NCI-H748 (cell line): ENCODE measurements around the gene TNS3.
"Not testable (repeated sequence)": the region's sequence is repeated elsewhere in the genome, so short reads cannot be mapped to it uniquely, and the experiment has no call there.

Experiments
- DNase-seq: peaks from one replicate; lab custom pipeline; 2025; ENCODE audit not compliant: unreplicated experiment; lab: John Stamatoyannopoulos, UW

TNS3 gene

GRCh38 chr7:47603514-47604255 is 21.8 kb upstream of the TNS3 start:
- not testable (repeated sequence) for DNase-seq

- DNase-seq: no peak
Observed at GRCh38 chr7:47602272-47603004, 20.5 kb upstream of the TNS3 start.

- DNase-seq: no peak
Observed at GRCh38 chr7:47601881-47602249, 20.0 kb upstream of the TNS3 start.

DNA sequence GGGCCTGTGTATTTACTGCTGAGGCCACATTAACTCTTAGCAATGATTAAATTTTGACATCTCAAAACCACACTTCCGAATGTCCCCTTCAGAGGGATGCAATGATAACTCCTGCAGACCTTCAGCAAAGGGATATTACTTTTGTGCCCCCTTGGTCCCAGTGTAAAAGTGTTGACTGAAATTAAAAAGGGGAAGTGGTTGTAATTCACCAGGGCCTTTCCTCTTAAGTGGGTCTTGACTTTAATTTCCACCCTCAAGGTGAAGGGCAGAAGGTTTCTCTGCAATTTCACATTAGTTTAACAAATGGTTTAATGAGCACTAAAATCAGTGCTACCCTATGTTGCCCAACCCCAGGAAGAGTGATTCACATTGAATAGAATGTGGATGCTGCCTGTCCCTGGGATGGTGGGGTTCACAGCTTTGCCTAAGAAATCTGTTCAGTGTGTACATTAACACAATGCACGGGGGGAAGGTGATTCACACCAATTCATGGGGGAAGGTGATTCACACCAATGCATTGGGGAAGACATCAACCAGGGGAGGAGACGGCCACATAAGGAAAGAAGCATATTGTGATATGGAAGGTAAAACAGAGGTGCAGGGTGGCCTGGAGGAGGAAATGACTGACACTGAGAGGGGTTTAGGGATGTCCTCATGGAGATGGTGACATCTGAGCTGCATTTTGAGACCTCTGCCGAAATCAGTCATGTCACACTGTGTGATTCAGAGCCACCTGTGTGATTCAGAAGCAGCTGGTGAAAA is 19.4 kb upstream of the TNS3 start:
- DNase-seq: no peak

GRCh38 chr7:47600199-47601118 is 18.5 kb upstream of the TNS3 start:
- no peak for DNase-seq

DNA sequence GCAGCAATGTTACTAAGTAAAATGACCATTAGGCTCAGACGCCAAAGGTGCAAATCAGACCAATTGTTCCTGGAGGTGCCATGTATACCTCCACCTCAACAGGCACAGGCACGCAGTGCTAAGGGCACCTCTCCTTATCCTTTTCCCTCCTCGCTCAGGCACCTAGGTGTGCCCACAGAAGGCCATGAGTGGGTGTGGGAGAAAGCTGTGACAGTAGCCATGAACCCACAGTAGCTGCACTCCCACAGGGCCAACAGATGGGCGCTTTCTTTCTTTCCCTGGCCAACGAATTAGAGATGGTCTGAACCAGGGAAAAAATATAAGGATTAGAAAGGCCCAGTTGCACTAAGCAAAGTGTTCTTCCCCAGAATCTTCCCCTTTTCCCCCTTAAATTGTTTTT is 15.5 kb upstream of the TNS3 start:
- no peak for DNase-seq

DNA sequence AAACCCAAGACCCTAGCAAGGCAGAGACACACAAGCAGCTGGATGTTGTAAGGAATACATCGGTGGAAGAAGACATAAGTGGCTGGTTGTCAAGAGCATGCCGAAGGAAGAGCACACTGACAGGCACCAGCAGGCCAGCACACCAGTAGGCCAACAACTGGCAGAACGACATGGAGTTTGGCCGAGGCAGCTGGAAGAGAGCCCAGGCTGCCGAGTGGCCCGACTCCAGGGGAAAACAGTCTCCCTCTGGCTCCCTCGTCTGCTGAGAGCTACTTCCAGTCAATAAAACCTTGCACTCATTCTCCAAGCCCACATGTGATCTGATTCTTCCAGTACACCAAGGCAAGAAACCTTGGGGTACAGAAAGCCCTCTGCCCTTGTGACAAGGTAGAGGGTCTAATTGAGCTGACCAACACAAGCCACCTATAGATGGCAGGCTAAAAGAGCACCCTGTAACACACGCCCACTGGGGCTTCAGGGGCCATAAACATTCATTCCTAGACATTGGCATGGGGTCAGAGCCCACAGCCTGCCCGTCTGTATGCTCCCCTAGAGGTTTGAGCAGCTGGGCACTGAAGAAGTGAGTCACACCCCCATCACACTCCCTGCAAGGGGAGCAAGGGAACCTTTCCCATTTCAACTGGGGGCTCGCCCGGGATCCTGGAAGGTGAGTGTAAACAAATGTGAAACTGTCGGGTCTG is 14.7 kb upstream of the TNS3 start:
- DNase-seq: peak; percentile 13

- DNase-seq: no peak
Observed at GRCh38 chr7:47594406-47594805, 12.5 kb upstream of the TNS3 start.

DNA sequence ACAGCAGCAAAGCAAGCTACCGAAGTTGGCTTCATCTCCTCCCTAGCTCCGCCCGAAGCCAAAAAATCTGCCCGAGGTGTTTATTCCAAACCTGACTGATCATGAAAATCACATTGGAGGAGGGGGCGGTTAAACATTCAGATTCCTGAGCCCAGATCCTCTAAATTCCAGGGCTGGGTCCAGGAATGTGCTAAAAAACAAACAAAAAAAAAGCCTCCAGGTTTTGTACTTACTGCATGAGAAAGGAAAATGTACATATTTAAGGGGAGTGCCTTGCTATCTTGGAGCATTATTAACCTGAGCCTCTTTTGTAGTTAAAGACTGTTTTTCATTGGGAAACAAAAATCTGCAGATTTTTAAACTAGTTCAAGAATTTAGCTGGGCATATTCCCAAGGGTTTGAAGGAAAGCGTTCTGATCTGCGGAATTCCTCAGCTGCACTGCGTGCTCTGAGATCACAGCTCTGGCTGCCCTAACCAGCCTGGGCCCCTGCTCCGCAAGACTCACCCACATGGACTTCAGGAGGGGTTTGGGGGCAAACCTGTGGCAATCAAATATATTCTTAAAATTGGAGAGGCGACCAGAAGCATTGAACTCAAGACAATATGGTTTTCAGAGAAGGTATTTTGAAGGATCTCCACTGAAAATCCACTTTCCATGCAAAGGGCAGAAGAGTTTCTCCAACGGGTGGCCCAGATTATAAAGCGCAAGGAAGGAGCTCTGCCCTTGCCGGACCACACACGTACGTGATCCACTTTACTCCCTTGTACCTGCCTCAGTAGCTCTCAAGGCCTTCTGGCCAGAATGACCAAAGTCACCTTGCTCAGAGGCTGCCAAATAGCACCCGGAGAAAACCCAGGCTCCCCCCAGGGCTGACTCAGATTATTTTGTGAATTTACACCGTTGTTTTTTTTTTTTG is 10.0 kb upstream of the TNS3 start:
- no peak for DNase-seq

GRCh38 chr7:47591089-47591654 is 9.3 kb upstream of the TNS3 start:
- no peak for DNase-seq

DNA sequence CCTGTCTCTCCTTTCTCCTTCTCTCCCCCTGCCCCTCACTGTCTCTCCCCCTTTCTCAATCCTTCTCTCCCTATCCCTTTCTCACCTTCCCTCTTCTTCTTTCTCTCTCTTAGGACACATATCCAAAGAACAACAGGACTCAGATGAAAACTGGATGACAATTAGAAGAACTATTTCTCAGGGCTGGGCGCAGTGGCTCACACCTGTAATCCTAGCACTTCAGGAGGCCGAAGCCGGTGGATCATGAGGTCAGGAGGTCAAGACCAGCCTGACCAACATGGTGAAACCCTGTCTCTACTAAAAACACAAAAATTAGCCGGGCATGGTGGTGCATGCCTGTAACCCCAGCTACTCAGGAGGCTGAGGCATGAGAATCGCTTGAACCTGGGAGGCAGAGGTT is 8.3 kb upstream of the TNS3 start:
- not testable (repeated sequence) for DNase-seq

DNA sequence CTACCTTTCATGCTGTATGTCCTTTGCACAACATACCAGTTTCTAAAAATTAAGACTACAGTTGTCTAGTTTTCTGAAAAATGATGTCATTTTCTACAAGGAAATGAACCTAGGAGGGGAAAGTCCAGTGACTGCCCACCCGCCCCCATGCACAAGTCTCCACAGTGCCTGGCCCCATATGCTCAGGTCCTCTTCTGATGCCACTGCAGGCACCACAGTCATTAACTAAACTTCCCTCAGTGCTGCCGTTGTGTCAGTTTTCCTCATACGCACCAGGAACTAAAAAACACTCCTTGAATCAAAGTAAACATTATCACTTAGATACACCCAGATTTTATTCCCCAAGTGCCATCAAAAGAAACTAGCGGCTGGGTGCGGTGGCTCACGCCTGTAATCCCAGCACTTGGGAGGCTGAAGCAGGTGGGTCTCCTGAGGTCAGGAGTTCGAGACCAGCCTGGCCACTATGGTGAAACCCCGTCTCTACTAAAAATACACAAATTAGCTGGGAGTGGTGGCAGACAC is 6.9 kb upstream of the TNS3 start:
- no peak for DNase-seq

- no peak for DNase-seq
Observed at GRCh38 chr7:47587976-47588375, 6.1 kb upstream of the TNS3 start.

GRCh38 chr7:47587351-47587750 is 5.4 kb upstream of the TNS3 start:
- no peak for DNase-seq

- peak; percentile 49 for DNase-seq
Observed at GRCh38 chr7:47586925-47587324, 5.0 kb upstream of the TNS3 start.

DNA sequence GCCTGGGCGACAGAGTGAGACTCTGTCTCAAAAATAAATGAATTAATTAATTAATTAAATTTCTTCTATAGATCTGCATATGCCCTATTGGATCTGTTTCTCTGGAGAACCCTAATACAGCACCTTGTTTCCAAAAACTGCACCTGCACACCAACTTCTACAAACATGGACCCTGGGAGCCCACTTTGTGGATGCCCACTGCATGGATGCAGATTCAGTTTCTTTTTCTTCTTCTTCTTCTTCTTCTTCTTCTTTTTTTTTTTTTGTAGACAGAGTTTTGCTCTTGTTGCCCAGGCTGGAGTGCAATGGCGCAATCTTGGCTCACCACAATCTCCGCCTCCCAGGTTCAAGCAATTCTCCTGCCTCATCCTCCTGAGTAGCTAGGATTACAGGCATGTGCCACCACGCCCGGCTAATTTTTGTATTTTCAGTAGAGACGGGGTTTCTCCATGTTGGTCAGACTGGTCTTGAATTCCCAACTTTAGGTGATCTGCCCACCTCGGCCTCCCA is 4.3 kb upstream of the TNS3 start:
- DNase-seq: not testable (repeated sequence)

DNA sequence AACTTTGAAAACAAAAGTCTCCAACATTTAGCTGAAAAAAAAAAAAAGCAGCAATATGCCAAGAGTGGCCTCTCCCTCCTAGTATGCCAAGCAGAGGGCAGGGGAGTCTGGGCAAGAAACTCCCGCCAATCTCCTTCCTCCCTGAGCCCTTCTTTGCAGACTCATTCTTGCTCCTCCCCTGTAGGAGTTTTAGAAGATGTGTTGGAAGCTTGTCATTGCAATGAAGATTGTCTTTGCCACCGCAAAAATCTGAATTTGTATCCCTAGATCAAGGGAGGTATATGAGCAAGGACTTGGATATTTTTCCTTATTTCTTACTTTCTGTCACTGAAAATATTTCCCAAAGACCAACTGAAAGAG is 2.6 kb upstream of the TNS3 start:
- DNase-seq: no peak

GRCh38 chr7:47583739-47584535 is 2.0 kb upstream of the TNS3 start:
- DNase-seq: no peak
